IMR-90 (cell line): ENCODE measurements around the gene VAT1. TPM values are rescaled to one million over a fixed set of nuclear protein-coding genes. Genes with fewer than 3 reads are reported as not detected.
"Not testable (repeated sequence)": the region's sequence is repeated elsewhere in the genome, so short reads cannot be mapped to it uniquely, and the experiment has no call there.

Experiments
- ATAC-seq: fragments of 200-7000 bp; cut with Tn5 transposase; 2 replicates; pipeline ENCODE4 v1.9.1; 2020; ENCODE audit warnings: low read depth, mild to moderate bottlenecking, moderate library complexity
- BruUV-seq: library from RNA; stranded (reverse); fragments of 400-500 nt; replicated peaks from 2 replicates; lab custom pipeline; 2021; lab: Mats Ljungman, UMichigan
- CTCF ChIA-PET: fragments of 300-600 bp; formaldehyde crosslinking; extraction: SDS; loops from one replicate; lab custom pipeline; 2021; ENCODE audit warnings: antibody characterized with exemption; lab: Yijun Ruan, JAX
- POLR2A ChIA-PET: fragments of 300-600 bp; sonication (Branson Sonifier 250); formaldehyde crosslinking; loops from one replicate; lab custom pipeline; 2022; ENCODE audit warnings: antibody characterized with exemption; ENCODE audit not compliant: unreplicated experiment; lab: Charles Lee
- DNase-seq: peaks from one replicate; pipeline ENCODE4 v3.0.0; 2013
- H2AFZ ChIP-seq: replicated peaks from 2 replicates; pipeline ENCODE3; 2013; ENCODE audit warnings: low read length, mild to moderate bottlenecking; ENCODE audit not compliant: poor library complexity
- H2AK5ac ChIP-seq: 2 replicates; pipeline ENCODE4 v1.6.1; 2013; ENCODE audit warnings: low read depth, low read length, inconsistent platforms
- H2AK9ac ChIP-seq: replicated peaks from 2 replicates; pipeline ENCODE3; 2013; ENCODE audit warnings: mild to moderate bottlenecking, low read depth, low read length, moderate library complexity; ENCODE audit not compliant: poor library complexity
- H2BK120ac ChIP-seq: 2 replicates; pipeline ENCODE4 v1.6.1; 2013; ENCODE audit warnings: low read depth, low read length, inconsistent platforms
- H2BK15ac ChIP-seq: 3 replicates; pipeline ENCODE4 v1.6.1; 2013; ENCODE audit warnings: low read depth, low read length, inconsistent platforms
- H2BK20ac ChIP-seq: 2 replicates; pipeline ENCODE4 v1.6.1; 2013; ENCODE audit warnings: low read depth, mild to moderate bottlenecking, inconsistent platforms, low read length, moderate library complexity
- H2BK5ac ChIP-seq: 2 replicates; pipeline ENCODE4 v1.6.1; 2013; ENCODE audit warnings: mild to moderate bottlenecking, low read depth, low read length, inconsistent platforms; ENCODE audit not compliant: poor library complexity, severe bottlenecking
- H3K14ac ChIP-seq: replicated peaks from 2 replicates; pipeline ENCODE4 v1.6.1; 2013; ENCODE audit warnings: low read depth, low read length, inconsistent platforms
- H3K18ac ChIP-seq: 2 replicates; pipeline ENCODE4 v1.6.1; 2013; ENCODE audit warnings: low read depth, low read length, control low read depth
- H3K23ac ChIP-seq: 2 replicates; pipeline ENCODE4 v1.6.1; 2013; ENCODE audit warnings: low read depth, low read length, inconsistent platforms
- H3K27ac ChIP-seq: 2 replicates; pipeline ENCODE4 v1.5.1; 2013; ENCODE audit warnings: mild to moderate bottlenecking, control low read depth, low read length; ENCODE audit not compliant: insufficient read depth
- H3K27me3 ChIP-seq: 2 replicates; pipeline ENCODE4 v1.6.1; 2013; ENCODE audit warnings: low read length; ENCODE audit not compliant: control insufficient read depth, insufficient read depth
- H3K36me3 ChIP-seq: 2 replicates; pipeline ENCODE4 v1.6.1; 2013; ENCODE audit warnings: low read length, mixed read lengths; ENCODE audit not compliant: control insufficient read depth, insufficient read depth
- H3K4ac ChIP-seq: 2 replicates; pipeline ENCODE4 v1.6.1; 2013; ENCODE audit warnings: low read depth, low read length, inconsistent platforms
- H3K4me1 ChIP-seq: 2 replicates; pipeline ENCODE4 v1.6.1; 2013; ENCODE audit warnings: low read length, mixed read lengths; ENCODE audit not compliant: control insufficient read depth, insufficient read depth
- H3K4me2 ChIP-seq: 2 replicates; pipeline ENCODE4 v1.6.1; 2013; ENCODE audit warnings: low read depth, mild to moderate bottlenecking, control low read depth, low read length, moderate library complexity
- H3K4me3 ChIP-seq: 2 replicates; pipeline ENCODE4 v1.5.1; 2013; ENCODE audit warnings: low read depth, mild to moderate bottlenecking, control low read depth, low read length, moderate library complexity; ENCODE audit not compliant: insufficient read depth
- H3K56ac ChIP-seq: 2 replicates; pipeline ENCODE4 v1.6.1; 2013; ENCODE audit warnings: low read length, inconsistent platforms; ENCODE audit not compliant: insufficient read depth; ENCODE audit errors: extremely low read depth
- H3K79me1 ChIP-seq, 2 experiments: 2 replicates each; pipeline ENCODE4 v1.6.1; 2013; ENCODE audit warnings: low read length in 2 of 2, inconsistent platforms in 1 of 2, low read depth in 1 of 2
- H3K9ac ChIP-seq: 2 replicates; pipeline ENCODE4 v1.6.1; 2013; ENCODE audit warnings: low read depth, low read length, control low read depth
- H3K9me1 ChIP-seq: 2 replicates; pipeline ENCODE4 v1.6.1; 2013; ENCODE audit warnings: low read length, inconsistent platforms; ENCODE audit not compliant: insufficient read depth
- H3K9me3 ChIP-seq: 2 replicates; pipeline ENCODE4 v1.6.1; 2013; ENCODE audit warnings: low read length; ENCODE audit not compliant: control insufficient read depth, insufficient read depth
- H4K20me1 ChIP-seq: 2 replicates; pipeline ENCODE4 v1.6.1; 2013; ENCODE audit warnings: low read length, inconsistent platforms; ENCODE audit not compliant: insufficient read depth
- H4K5ac ChIP-seq: 2 replicates; pipeline ENCODE4 v1.6.1; 2013; ENCODE audit warnings: mild to moderate bottlenecking, low read depth, low read length, control low read depth
- H4K8ac ChIP-seq, 2 experiments: 2 replicates each; pipeline ENCODE4 v1.6.1; 2013; ENCODE audit warnings: low read depth in 2 of 2, low read length in 2 of 2, control low read depth in 1 of 2, inconsistent platforms in 1 of 2
- H4K91ac ChIP-seq: 2 replicates; pipeline ENCODE4 v1.6.1; 2013; ENCODE audit warnings: low read depth, low read length, inconsistent platforms; ENCODE audit not compliant: insufficient read depth
- MAFK ChIP-seq: IDR thresholded peaks from 2 replicates; pipeline ENCODE4 v1.6.1; 2012; ENCODE audit warnings: low read depth, low read length, improper control_type of control experiment
- POLR2A ChIP-seq: IDR thresholded peaks from 2 replicates; pipeline ENCODE4 v1.6.1; 2012; ENCODE audit warnings: mild to moderate bottlenecking, low read depth, low read length
- USF2 ChIP-seq: fragments of 150-350 bp; IDR thresholded peaks from 2 replicates; pipeline ENCODE4 v1.6.1; 2017; ENCODE audit warnings: mild to moderate bottlenecking, antibody characterized with exemption, low read length, low read depth
- WGBS, 2 experiments: methylation state at CpG; one replicate each; pipeline versions ENCODE4 v1.1.5 to v1.1.7; 2013; ENCODE audit warnings: missing lambda C conversion rate in 2 of 2; ENCODE audit not compliant: insufficient read length in 1 of 2; ENCODE audit errors: extremely low coverage in 2 of 2; 5-methylcytosine and 5-hydroxymethylcytosine counted together
- dilution Hi-C: fragments of 300-500 bp; cut with HindIII; formaldehyde crosslinking; loops from one replicate; pipeline ENCODE4 v1.14.3; 2018; ENCODE audit warnings: low sequenced_read_pairs; ENCODE audit not compliant: unreplicated experiment
- in situ Hi-C: fragments of 300-500 bp; cut with MboI; formaldehyde crosslinking; loops from 3 replicates; pipeline ENCODE4 v1.14.3; 2019; ENCODE audit warnings: low sequenced_read_pairs, inconsistent platforms, mixed read lengths
- intact Hi-C: fragments of 100-400 bp; cut with micrococcal nuclease; formaldehyde crosslinking; loops from 2 replicates; pipeline ENCODE4 v1.10.0; 2022
- polyA plus RNA-seq, 3 experiments: library from polyadenylated mRNA; depleted of rRNA; stranded (reverse); fragments of >200 nt; gene quantifications; 2 replicates each; pipeline ENCODE4 v1.2.3, GENCODE V29; 2012; ENCODE audit warnings: low replicate concordance in 1 of 3
- total RNA-seq: library from RNA; depleted of rRNA; stranded (reverse); fragments of >200 nt; gene quantifications from 2 replicates; pipeline ENCODE4 v1.2.3, GENCODE V29; 2012

VAT1 gene
- total and polyA plus RNA-seq, 2 of the 4 experiments (the other 2 are of a cell fraction) = 97.3 to 101 TPM

GRCh38 chr17:42997390-42997983 lies 24.7 kb downstream of the VAT1 start (continued):
- TF ChIP-seq USF2 = no peak
- TF ChIP-seq POLR2A = no peak
- TF ChIP-seq MAFK = no peak

DNA sequence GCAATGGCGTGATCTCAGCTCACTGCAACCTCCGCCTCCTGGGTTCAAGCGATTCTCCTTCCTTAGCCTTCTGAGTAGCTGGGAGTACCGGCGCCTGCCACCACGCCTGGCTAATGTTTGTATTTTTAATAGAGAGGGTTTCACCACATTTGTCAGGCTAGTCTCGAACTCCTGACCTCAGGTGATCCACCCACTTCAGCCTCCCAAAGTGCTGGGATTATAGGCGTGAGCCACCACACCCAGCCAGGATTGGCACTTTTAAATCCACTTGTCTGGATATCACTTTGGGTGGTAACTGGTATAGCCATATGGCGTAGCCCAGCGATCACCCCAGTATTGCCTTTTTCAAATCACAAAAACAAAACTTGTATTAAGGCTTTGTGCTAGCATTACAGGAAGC lies 28.3 kb downstream of the VAT1 start:
- H3K27ac ChIP-seq, H3K9me3 ChIP-seq, H3K4me2 ChIP-seq, DNase-seq, H2AK9ac ChIP-seq, H2BK20ac ChIP-seq, H3K27me3 ChIP-seq, H4K91ac ChIP-seq, H3K4me1 ChIP-seq, H2BK120ac ChIP-seq, H3K14ac ChIP-seq, H3K4me3 ChIP-seq, H3K56ac ChIP-seq, H4K5ac ChIP-seq, H2BK15ac ChIP-seq, H3K23ac ChIP-seq, H3K9ac ChIP-seq, CTCF ChIA-PET, H4K20me1 ChIP-seq, BruUV-seq, H3K4ac ChIP-seq, H2BK5ac ChIP-seq, H4K8ac ChIP-seq, dilution Hi-C loops, POLR2A ChIA-PET, ATAC-seq, H2AK5ac ChIP-seq, H2AFZ ChIP-seq, H3K18ac ChIP-seq: not testable (repeated sequence)
- in situ Hi-C loops (loop anchor here (25.0 kb wide), 1 partner anchor 368 kb away; no protein-coding TSS in a partner anchor), intact Hi-C loops (loop anchor here (10.0 kb wide), 1 partner anchor 321 kb away; no protein-coding TSS in a partner anchor)
- Histone ChIP-seq H3K36me3 (peaks cover 23% of the 10 kb centered on the region), H3K9me1 (peaks cover 17% of the 10 kb centered on the region), H3K79me1 (peaks cover 6 to 28% of the 10 kb centered on the region in 2 experiments; a peak in 3 of 4 replicates)
- no CpG with 5 or more reads among the region's 10 CpGs for WGBS, 2 experiments
